Esophagus squamous epithelium (tissue), 5 donors: ENCODE results near the gene SOD1. TPM values are rescaled to one million over a fixed set of nuclear protein-coding genes. Genes with fewer than 3 reads are reported as not detected.
"Not testable (repeated sequence)": the region's sequence is repeated elsewhere in the genome, so short reads cannot be mapped to it uniquely, and the experiment has no call there.

Experiments
- DNase-seq: peaks from one replicate; lab custom pipeline; 2025; lab: John Stamatoyannopoulos, UW
- H3K27ac ChIP-seq, 4 donors: fragments of 200-600 bp; sonication (generic); one replicate each; pipeline ENCODE4 v1.5.1; 2016 to 2019; ENCODE audit warnings: mild to moderate bottlenecking in 1 of 4
- H3K27me3 ChIP-seq, 4 donors: fragments of 200-600 bp; sonication (generic); 1 replicate in 3 of 4; 2 replicates in 1 of 4; pipeline versions ENCODE4 v1.5.1 to v1.6.0; 2017 to 2021; ENCODE audit warnings: antibody characterized with exemption in 1 of 4
- H3K36me3 ChIP-seq, 3 donors: fragments of 200-600 bp; sonication (generic); one replicate each; pipeline ENCODE4 v1.5.1; 2016 to 2019
- H3K4me1 ChIP-seq, 3 donors: fragments of 200-600 bp; sonication (generic); one replicate each; pipeline ENCODE4 v1.5.1; 2017 to 2019
- H3K4me3 ChIP-seq, 4 donors: fragments of 200-600 bp; sonication (generic); 1 replicate in 3 of 4; 2 replicates in 1 of 4; pipeline ENCODE4 v1.5.1; 2016 to 2019; ENCODE audit warnings: mild to moderate bottlenecking in 2 of 4, moderate library complexity in 1 of 4
- H3K9me3 ChIP-seq, 3 donors: fragments of 200-600 bp; sonication (generic); one replicate each; pipeline ENCODE4 v1.5.1; 2016 to 2019
- POLR2A ChIP-seq, 4 donors: fragments of 450-650 bp; IDR thresholded peaks; one replicate each; pipeline ENCODE4 v1.6.1; 2017; ENCODE audit warnings: antibody characterized with exemption in 4 of 4, mild to moderate bottlenecking in 4 of 4, moderate library complexity in 3 of 4
- WGBS, 2 donors: methylation state at CpG; one replicate each; pipeline ENCODE4 v1.1.5; 2018; 5-methylcytosine and 5-hydroxymethylcytosine counted together
- intact Hi-C: fragments of 100-400 bp; cut with DNase I; formaldehyde crosslinking; loops from one replicate; pipeline ENCODE4 v1.15.0; 2022
- total RNA-seq, 4 donors: library from RNA; depleted of rRNA; stranded (reverse); fragments of >200 nt; gene quantifications; one replicate each; pipeline ENCODE4 v1.1.0, GENCODE V29; 2016
- TF ChIP-seq, protein P1 (sequence below), 6 experiments: fragments of 450-650 bp in 4 of 6; fragments of 200-600 bp in 2 of 6; sonication (generic) in 2 of 6; IDR thresholded peaks; one replicate each; pipeline ENCODE4 v1.5.1; 2016 to 2019; ENCODE audit warnings: antibody characterized with exemption in 6 of 6, mild to moderate bottlenecking in 4 of 6, moderate library complexity in 4 of 6
- donor health status: DM: yes; HTN: yes; CAD: no.

Gene SOD1
- total RNA-seq, 4 donors from 2014 or later = 160 to 328 (median 221) TPM

DNA sequence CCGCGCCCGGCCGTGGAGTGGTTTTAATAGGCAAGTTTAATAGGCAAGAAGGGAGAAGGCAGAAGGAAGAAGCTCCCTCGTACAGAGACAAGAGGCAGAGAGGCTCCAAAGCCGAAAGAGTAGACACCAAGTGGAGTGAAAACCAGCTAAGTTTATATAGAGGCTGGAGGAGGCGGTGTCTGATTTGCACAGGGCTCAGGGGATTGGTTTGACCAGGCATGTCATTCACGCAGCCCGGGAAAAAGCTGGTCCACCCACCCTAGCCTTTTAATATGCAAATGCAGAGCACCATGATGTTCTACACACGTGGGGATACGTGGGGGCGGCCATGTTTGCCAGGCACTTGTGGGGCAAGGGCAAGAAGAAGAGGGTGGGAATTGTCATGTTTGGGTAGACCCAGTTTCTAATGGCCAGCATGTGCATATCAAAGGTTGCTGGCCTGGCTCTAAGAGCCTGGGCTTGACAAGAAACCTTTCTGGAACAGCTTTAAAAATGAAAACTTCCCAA is 18.0 kb upstream of the SOD1 start:
- Histone ChIP-seq H3K27ac (no peak overlapping the region), H3K4me3 (no peak overlapping the region), H3K27me3 (no peaks in the 10 kb centered on the region), H3K4me1 (no peaks in the 10 kb centered on the region), H3K9me3 (no peaks in the 10 kb centered on the region), H3K36me3 (no peaks in the 10 kb centered on the region)
- 76 to 93% methylated on average over 6 to 7 of the region's 12 CpGs for WGBS, 2 donors
- TF ChIP-seq, protein P1, sequence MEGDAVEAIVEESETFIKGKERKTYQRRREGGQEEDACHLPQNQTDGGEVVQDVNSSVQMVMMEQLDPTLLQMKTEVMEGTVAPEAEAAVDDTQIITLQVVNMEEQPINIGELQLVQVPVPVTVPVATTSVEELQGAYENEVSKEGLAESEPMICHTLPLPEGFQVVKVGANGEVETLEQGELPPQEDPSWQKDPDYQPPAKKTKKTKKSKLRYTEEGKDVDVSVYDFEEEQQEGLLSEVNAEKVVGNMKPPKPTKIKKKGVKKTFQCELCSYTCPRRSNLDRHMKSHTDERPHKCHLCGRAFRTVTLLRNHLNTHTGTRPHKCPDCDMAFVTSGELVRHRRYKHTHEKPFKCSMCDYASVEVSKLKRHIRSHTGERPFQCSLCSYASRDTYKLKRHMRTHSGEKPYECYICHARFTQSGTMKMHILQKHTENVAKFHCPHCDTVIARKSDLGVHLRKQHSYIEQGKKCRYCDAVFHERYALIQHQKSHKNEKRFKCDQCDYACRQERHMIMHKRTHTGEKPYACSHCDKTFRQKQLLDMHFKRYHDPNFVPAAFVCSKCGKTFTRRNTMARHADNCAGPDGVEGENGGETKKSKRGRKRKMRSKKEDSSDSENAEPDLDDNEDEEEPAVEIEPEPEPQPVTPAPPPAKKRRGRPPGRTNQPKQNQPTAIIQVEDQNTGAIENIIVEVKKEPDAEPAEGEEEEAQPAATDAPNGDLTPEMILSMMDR (IDR thresholded peaks at IDR 0.05) = no peak
- DNase-seq = no peak
- intact Hi-C loops = no loop called here

DNA sequence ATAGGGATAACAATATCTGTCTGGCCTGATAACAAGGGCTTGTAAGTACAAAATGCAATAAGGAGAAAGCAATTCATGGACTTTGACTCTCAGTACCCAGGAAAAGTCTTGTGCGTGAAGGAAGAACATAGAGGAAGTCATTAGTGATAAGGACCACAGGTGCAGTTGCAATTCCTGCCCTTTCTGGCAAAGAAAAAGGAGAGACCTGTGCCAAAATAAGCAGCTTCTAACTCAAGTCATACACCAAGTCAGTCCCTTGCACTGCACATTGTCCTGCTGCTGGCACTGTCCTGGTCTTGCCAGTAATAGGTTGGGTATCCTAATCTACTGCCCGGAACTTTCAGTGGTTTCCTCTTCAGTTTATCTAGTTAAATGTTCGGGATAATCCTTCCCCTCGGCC is 14.8 kb upstream of the SOD1 start:
- no peak for DNase-seq
- no peaks in the 10 kb centered on the region for H3K4me1 ChIP-seq

DNA sequence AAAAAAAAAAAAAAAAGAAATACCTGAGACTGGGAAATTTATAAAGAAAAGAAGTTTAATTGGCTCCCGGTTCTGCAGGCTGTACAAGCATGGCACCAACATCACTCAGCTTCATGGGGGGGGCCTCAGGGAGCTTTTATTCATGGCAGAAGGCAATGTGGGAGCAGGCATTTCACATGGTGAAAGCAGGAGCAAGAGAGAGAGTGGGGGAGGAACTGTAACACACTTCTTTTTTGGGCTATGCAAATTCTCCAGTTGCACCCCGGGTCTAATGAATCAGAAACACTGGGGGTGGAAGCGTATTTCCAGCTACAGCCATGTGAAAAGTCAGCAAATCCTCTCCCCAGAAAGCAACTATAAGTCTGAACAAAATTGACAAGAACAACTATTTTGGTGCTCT is 11.8 kb upstream of the SOD1 start:
- H3K4me3 ChIP-seq = no peak overlapping the region
- TF ChIP-seq POLR2A (IDR thresholded peaks at IDR 0.05) = no peak
- TF ChIP-seq, protein P1 (IDR thresholded peaks at IDR 0.05) = no peak
- H3K4me1 ChIP-seq = no peaks in the 10 kb centered on the region
- H3K9me3 ChIP-seq = no peaks in the 10 kb centered on the region
- H3K27me3 ChIP-seq = no peaks in the 10 kb centered on the region
- intact Hi-C loops = no loop called here
- H3K27ac ChIP-seq = no peak overlapping the region
- DNase-seq = no peak
- no peaks in the 10 kb centered on the region for H3K36me3 ChIP-seq
- WGBS, 2 donors = 72 to 85% methylated on average over 3 of the region's 3 CpGs

More for the DNA sequence above, 14.8 kb upstream of the SOD1 start:
- H3K27ac ChIP-seq = no peak overlapping the region
- no peaks in the 10 kb centered on the region for H3K9me3 ChIP-seq
- H3K27me3 ChIP-seq = no peaks in the 10 kb centered on the region
- TF ChIP-seq, protein P1 (IDR thresholded peaks at IDR 0.05) = no peak
- H3K4me3 ChIP-seq = no peak overlapping the region
- intact Hi-C loops = no loop called here
- WGBS, 2 donors = 54 to 70% methylated on average over 4 of the region's 4 CpGs
- no peaks in the 10 kb centered on the region for H3K36me3 ChIP-seq

DNA sequence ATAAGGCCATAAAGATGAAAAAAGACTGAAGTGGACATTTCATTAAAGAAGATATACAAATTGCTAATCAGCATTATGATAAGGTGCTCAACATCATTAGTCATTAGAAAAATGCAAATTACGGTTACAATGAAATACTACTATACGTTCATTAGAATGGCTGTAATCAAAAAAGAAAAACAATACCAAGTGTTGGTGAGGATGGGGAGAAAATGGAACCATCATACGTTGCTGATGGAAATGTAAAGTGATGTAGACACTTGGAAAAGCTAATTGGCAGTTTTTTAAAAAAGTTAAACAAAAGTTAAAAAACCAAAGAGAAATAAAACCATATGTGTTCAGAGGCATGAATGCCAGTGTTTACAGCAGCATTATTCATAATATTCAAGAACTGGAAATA is 8.6 kb upstream of the SOD1 start:
- no peak for DNase-seq
- WGBS, 2 donors = 91 to 94% methylated on average over 3 of the region's 3 CpGs
- Histone ChIP-seq H3K4me1 (no peaks in the 10 kb centered on the region), H3K27me3 (no peaks in the 10 kb centered on the region), H3K4me3 (no peak overlapping the region), H3K36me3 (no peaks in the 10 kb centered on the region), H3K9me3 (no peaks in the 10 kb centered on the region), H3K27ac (no peak overlapping the region)
- intact Hi-C loops = no loop called here
- TF ChIP-seq, protein P1 (IDR thresholded peaks at IDR 0.05) = no peak
- TF ChIP-seq POLR2A (IDR thresholded peaks at IDR 0.05) = no peak

DNA sequence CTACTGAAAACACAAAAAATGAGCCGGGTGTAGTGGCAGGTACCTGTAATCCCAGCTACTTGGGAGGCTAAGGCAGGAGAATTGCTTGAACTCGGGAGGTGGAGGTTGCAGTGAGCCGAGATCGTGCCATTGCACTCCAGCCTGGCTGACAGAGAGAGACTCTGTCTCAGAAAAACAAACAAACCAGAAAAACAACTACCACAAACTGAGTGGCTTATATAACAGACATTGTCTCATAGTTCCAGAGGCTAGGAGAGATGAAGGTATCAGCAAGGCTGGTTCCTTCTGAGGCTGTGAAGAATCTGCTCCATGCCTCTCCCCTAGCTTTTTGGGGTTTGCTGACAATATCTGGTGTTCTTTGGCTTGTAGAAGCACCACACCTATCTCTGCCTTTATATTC is 8.0 kb upstream of the SOD1 start:
- H3K36me3 ChIP-seq, H3K4me3 ChIP-seq, DNase-seq, H3K27ac ChIP-seq, H3K27me3 ChIP-seq, H3K4me1 ChIP-seq, intact Hi-C loops, H3K9me3 ChIP-seq: not testable (repeated sequence)
- WGBS, 2 donors = 83 to 88% methylated on average over 1 to 4 of the region's 4 CpGs

DNA sequence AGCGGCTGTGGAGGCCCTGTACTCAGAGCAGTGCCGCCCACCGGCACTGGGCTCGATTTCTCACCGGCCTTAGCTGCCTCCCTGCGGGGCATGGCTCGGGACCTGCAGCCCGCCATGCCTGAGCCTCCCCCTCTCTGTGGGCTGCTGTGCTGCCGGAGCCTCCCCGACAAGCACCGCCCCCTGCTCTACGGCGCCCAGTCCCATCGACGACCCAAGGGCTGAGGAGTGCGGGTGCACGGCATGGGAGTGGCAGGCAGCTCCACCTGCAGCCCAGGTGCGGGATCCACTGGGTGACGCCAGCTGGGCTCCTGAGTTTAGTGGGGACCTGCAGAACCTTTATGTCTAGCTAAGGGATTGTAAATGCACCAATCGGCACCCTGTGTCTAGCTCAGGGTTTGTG is 5.2 kb upstream of the SOD1 start:
- Histone ChIP-seq H3K27ac (no peak overlapping the region), H3K27me3 (no peaks in the 10 kb centered on the region), H3K4me3 (no peak overlapping the region), H3K36me3 (no peaks in the 10 kb centered on the region), H3K9me3 (no peaks in the 10 kb centered on the region), H3K4me1 (peaks cover 0 to 19% (median 5%) of the 10 kb centered on the region in 3 donors)
- WGBS, 2 donors = no CpG with 5 or more reads among the region's 20 CpGs
- TF ChIP-seq, protein P1 (IDR thresholded peaks at IDR 0.05) = no peak
- TF ChIP-seq POLR2A (IDR thresholded peaks at IDR 0.05) = no peak
- intact Hi-C loops = no loop called here
- DNase-seq = no peak

DNA sequence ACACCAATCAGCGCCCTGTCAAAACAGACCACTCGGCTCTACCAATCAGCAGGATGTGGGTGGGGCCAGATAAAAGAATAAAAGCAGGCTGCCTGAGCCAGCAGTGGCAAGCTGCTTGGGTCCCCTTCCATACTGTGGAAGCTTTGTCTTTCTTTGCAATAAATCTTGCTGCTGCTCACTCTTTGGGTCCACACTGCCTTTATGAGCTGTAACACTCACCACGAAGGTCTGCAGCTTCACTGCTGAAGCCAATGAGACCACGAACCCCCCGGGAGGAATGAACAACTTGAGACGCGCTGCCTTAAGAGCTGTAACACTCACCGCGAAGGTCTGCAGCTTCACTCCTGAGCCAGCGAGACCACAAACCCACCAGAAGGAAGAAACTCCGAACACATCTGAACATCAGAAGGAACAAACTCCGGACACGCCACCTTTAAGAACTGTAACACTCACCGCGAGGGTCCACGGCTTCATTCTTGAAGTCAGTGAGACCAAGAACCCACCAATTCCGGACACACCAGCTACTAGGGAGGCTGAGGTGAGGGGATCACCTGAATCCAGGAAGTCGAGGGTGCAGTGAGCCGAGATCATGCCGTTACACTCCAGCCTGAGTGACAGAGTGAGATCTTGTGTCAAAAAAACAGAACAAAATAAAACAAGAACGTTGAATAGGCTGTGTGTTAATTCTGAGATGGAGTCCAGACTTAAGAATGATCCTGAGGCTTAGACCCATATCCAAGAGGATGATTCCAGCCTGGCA is 4.5 kb upstream of the SOD1 start:
- H3K4me1 ChIP-seq = peaks cover 0 to 19% (median 5%) of the 10 kb centered on the region in 3 donors
- H3K4me3 ChIP-seq = peak overlapping the region in 1 of 4 donors; percentile 12
- intact Hi-C loops, H3K27ac ChIP-seq, DNase-seq, H3K27me3 ChIP-seq, H3K9me3 ChIP-seq, H3K36me3 ChIP-seq: not testable (repeated sequence)
- WGBS, 2 donors = 67 to 85% methylated on average over 7 to 16 of the region's 21 CpGs
